ENCODE results near the gene UHRF1. TPM values are rescaled to one million over a fixed set of nuclear protein-coding genes. Genes with fewer than 3 reads are reported as not detected.

Gene UHRF1
- total RNA-seq, 1 experiment from 2014 or later: 109 TPM

DNA sequence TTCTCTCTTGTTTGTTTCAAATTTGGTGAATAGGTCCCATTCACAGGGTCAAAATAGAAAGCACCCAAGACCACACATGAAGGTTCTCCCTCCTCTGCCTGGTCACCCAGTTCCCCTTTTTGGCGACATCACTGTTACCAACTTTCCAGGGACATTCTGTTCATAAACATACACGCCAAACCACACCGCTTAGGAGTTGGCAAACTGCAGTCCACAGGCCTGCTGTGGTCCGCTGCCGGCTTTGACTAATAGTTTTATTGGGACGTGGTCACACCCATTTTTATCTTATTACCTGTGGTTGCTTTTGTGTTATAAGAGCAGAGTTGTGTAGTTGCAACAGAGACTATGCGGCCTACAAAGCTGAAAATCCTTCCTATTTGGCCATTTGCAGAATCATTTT lies 24.2 kb downstream of the UHRF1 start:
- H3K36me3 ChIP-seq (ENCODE audit: control insufficient read depth in 1 of 2, insufficient read depth in 2 of 2, low read length in 2 of 2): peaks cover 26 to 49% of the 10 kb centered on the region in 2 experiments
- H4K20me1 ChIP-seq (ENCODE audit: insufficient read depth): 0 out of 2 replicates have a peak, but pooled peaks cover 4% of the 10 kb centered on the region
- no peaks in the 10 kb centered on the region for H3K9me2 ChIP-seq (ENCODE audit: insufficient read depth)
- no peaks in the 10 kb centered on the region for H3K9me3 ChIP-seq (ENCODE audit: control insufficient read depth in 1 of 2, insufficient read depth in 1 of 2, low read depth in 1 of 2, low read length in 2 of 2)
- no peak overlapping the region for H3K4me2 ChIP-seq (ENCODE audit: low read length)
- ChIA-PET CTCF (no interaction called here), POLR2A (no interaction called here), RAD21 (ENCODE audit: low non-redundant PET in 1 of 2, low total read pairs in 2 of 2, uncharacterized antibody in 2 of 2, unreplicated experiment in 2 of 2) (no interaction called here)
- TF ChIP-seq, protein P1, sequence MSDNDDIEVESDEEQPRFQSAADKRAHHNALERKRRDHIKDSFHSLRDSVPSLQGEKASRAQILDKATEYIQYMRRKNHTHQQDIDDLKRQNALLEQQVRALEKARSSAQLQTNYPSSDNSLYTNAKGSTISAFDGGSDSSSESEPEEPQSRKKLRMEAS (IDR thresholded peaks at IDR 0.05): no peak
- TF ChIP-seq ZFX (IDR thresholded peaks at IDR 0.05) (no peak), SP1 (IDR thresholded peaks at IDR 0.05; ENCODE audit: low read depth) (no peak), ELF1 (IDR thresholded peaks at IDR 0.05; ENCODE audit: borderline replicate concordance, low read depth) (no peak), POLR2A (IDR thresholded peaks at IDR 0.05; ENCODE audit: borderline replicate concordance, extremely low read depth, insufficient read depth, insufficient read length) (no peak), SRF (IDR thresholded peaks at IDR 0.05; ENCODE audit: low read depth) (no peak), RAD21 (IDR thresholded peaks at IDR 0.05; ENCODE audit: low read depth) (no peak), CBX3 (IDR thresholded peaks at IDR 0.05; ENCODE audit: low read depth) (no peak), ZNF274 (IDR thresholded peaks at IDR 0.05; ENCODE audit: low read depth, low read length) (no peak), CEBPB (IDR thresholded peaks at IDR 0.05; ENCODE audit: low read depth) (no peak), TCF7L2 (IDR thresholded peaks at IDR 0.05; ENCODE audit: borderline replicate concordance, extremely low read depth, insufficient read depth, insufficient read length) (no peak), JUND (IDR thresholded peaks at IDR 0.05) (no peak), POLR2AphosphoS5 (IDR thresholded peaks at IDR 0.05; ENCODE audit: low read depth, low read length) (no peak), EZH2phosphoT487 (IDR thresholded peaks at IDR 0.05; ENCODE audit: borderline replicate concordance) (no peak), EGR1 (IDR thresholded peaks at IDR 0.05; ENCODE audit: low read depth) (no peak), FOSL1 (IDR thresholded peaks at IDR 0.05; ENCODE audit: low read depth) (no peak)
- TF ChIP-seq, protein P2, sequence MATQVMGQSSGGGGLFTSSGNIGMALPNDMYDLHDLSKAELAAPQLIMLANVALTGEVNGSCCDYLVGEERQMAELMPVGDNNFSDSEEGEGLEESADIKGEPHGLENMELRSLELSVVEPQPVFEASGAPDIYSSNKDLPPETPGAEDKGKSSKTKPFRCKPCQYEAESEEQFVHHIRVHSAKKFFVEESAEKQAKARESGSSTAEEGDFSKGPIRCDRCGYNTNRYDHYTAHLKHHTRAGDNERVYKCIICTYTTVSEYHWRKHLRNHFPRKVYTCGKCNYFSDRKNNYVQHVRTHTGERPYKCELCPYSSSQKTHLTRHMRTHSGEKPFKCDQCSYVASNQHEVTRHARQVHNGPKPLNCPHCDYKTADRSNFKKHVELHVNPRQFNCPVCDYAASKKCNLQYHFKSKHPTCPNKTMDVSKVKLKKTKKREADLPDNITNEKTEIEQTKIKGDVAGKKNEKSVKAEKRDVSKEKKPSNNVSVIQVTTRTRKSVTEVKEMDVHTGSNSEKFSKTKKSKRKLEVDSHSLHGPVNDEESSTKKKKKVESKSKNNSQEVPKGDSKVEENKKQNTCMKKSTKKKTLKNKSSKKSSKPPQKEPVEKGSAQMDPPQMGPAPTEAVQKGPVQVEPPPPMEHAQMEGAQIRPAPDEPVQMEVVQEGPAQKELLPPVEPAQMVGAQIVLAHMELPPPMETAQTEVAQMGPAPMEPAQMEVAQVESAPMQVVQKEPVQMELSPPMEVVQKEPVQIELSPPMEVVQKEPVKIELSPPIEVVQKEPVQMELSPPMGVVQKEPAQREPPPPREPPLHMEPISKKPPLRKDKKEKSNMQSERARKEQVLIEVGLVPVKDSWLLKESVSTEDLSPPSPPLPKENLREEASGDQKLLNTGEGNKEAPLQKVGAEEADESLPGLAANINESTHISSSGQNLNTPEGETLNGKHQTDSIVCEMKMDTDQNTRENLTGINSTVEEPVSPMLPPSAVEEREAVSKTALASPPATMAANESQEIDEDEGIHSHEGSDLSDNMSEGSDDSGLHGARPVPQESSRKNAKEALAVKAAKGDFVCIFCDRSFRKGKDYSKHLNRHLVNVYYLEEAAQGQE (IDR thresholded peaks at IDR 0.05; ENCODE audit: low read depth): no peak
- TF ChIP-seq, protein P3, sequence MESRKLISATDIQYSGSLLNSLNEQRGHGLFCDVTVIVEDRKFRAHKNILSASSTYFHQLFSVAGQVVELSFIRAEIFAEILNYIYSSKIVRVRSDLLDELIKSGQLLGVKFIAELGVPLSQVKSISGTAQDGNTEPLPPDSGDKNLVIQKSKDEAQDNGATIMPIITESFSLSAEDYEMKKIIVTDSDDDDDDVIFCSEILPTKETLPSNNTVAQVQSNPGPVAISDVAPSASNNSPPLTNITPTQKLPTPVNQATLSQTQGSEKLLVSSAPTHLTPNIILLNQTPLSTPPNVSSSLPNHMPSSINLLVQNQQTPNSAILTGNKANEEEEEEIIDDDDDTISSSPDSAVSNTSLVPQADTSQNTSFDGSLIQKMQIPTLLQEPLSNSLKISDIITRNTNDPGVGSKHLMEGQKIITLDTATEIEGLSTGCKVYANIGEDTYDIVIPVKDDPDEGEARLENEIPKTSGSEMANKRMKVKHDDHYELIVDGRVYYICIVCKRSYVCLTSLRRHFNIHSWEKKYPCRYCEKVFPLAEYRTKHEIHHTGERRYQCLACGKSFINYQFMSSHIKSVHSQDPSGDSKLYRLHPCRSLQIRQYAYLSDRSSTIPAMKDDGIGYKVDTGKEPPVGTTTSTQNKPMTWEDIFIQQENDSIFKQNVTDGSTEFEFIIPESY (IDR thresholded peaks at IDR 0.05; ENCODE audit: extremely low read depth, insufficient replicate concordance, low read length): no peak
- TF ChIP-seq, protein P4, sequence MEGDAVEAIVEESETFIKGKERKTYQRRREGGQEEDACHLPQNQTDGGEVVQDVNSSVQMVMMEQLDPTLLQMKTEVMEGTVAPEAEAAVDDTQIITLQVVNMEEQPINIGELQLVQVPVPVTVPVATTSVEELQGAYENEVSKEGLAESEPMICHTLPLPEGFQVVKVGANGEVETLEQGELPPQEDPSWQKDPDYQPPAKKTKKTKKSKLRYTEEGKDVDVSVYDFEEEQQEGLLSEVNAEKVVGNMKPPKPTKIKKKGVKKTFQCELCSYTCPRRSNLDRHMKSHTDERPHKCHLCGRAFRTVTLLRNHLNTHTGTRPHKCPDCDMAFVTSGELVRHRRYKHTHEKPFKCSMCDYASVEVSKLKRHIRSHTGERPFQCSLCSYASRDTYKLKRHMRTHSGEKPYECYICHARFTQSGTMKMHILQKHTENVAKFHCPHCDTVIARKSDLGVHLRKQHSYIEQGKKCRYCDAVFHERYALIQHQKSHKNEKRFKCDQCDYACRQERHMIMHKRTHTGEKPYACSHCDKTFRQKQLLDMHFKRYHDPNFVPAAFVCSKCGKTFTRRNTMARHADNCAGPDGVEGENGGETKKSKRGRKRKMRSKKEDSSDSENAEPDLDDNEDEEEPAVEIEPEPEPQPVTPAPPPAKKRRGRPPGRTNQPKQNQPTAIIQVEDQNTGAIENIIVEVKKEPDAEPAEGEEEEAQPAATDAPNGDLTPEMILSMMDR (IDR thresholded peaks at IDR 0.05 in 2 of 3, conservative IDR thresholded peaks at IDR 0.05 in 1 of 3; ENCODE audit: borderline replicate concordance in 1 of 3, insufficient read depth in 1 of 3, low read depth in 2 of 3, low read length in 2 of 3): no peak
- TF ChIP-seq, protein P5, sequence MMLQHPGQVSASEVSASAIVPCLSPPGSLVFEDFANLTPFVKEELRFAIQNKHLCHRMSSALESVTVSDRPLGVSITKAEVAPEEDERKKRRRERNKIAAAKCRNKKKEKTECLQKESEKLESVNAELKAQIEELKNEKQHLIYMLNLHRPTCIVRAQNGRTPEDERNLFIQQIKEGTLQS (IDR thresholded peaks at IDR 0.05): no peak
- H3K79me2 ChIP-seq (ENCODE audit: insufficient read depth, low read length): peaks cover 85% of the 10 kb centered on the region
- ATAC-seq: no peak
- H3K27ac ChIP-seq (ENCODE audit: low read depth, low read length): no peak overlapping the region
- no peak overlapping the region for H3K9ac ChIP-seq (ENCODE audit: low read length)
- H3K4me3 ChIP-seq (replicated peaks in 1 of 2; ENCODE audit: low read depth in 1 of 2, low read length in 2 of 2): no peak overlapping the region
- no peak overlapping the region for H2AFZ ChIP-seq (ENCODE audit: low read depth, low read length, poor library complexity, severe bottlenecking)
- no TSS peak for BruUV-seq (replicated peaks)
- no peak for DNase-seq (ENCODE audit: low read depth, low spot score)
- intact Hi-C loops (cut with micrococcal nuclease): no loop called here
- peaks cover 0 to 1% of the 10 kb centered on the region in 2 experiments; a peak in 1 of 4 replicates for H3K4me1 ChIP-seq (ENCODE audit: control insufficient read depth in 1 of 2, insufficient read depth in 2 of 2, low read length in 2 of 2)
- no peaks in the 10 kb centered on the region for H3K27me3 ChIP-seq (ENCODE audit: insufficient read depth, low read length)
